Omental fat pad (tissue), 4 donors: ENCODE data around the gene SLC44A2. TPM values are rescaled to one million over a fixed set of nuclear protein-coding genes. Genes with fewer than 3 reads are reported as not detected.
"Not testable (repeated sequence)": the region's sequence is repeated elsewhere in the genome, so short reads cannot be mapped to it uniquely, and the experiment has no call there.

ENCODE experiments used
- ATAC-seq: fragments of 150-250 bp; one replicate; pipeline ENCODE4 v1.9.1; 2016; ENCODE audit warnings: mild to moderate bottlenecking, moderate library complexity; ENCODE audit not compliant: low FRiP score
- DNase-seq: peaks from one replicate; pipeline ENCODE4 v3.0.0-alpha.2; 2019; ENCODE audit warnings: low spot score
- CTCF ChIP-seq, 3 donors: fragments of 450-650 bp; IDR thresholded peaks; one replicate each; pipeline ENCODE4 v1.5.1; 2016 to 2017; ENCODE audit warnings: antibody characterized with exemption in 3 of 3, mild to moderate bottlenecking in 3 of 3, moderate library complexity in 2 of 3
- total RNA-seq, 4 donors: library from RNA; depleted of rRNA; stranded (reverse); fragments of >200 nt; gene quantifications; one replicate each; pipeline ENCODE4 v1.1.0, GENCODE V29; 2016

SLC44A2 gene
- total RNA-seq, 4 donors from 2014 or later = 49.3 to 114 (median 85.0) TPM

GRCh38 chr19:10655457-10656312, 30.3 kb downstream of the SLC44A2 start:
- no peak for TF ChIP-seq CTCF (IDR thresholded peaks at IDR 0.05)
- ATAC-seq (no peak), DNase-seq (no peak)

GRCh38 chr19:10660346-10660745, 35.0 kb downstream of the SLC44A2 start:
- DNase-seq (no peak), ATAC-seq (no peak)
- TF ChIP-seq CTCF (IDR thresholded peaks at IDR 0.05) = no peak

- TF ChIP-seq CTCF (IDR thresholded peaks at IDR 0.05) = no peak
- ATAC-seq (no peak), DNase-seq (no peak)
Measured at GRCh38 chr19:10661946-10662345, 36.6 kb downstream of the SLC44A2 start.

- DNase-seq (no peak), ATAC-seq (peak; percentile 34)
- TF ChIP-seq CTCF (IDR thresholded peaks at IDR 0.05) = no peak
Measured at GRCh38 chr19:10662384-10663251, 37.3 kb downstream of the SLC44A2 start.

GRCh38 chr19:10663252-10663563, 37.9 kb downstream of the SLC44A2 start:
- DNase-seq, ATAC-seq: not testable (repeated sequence)

- TF ChIP-seq CTCF (IDR thresholded peaks at IDR 0.05) = no peak
- ATAC-seq = no peak
- no peak for DNase-seq
Measured at GRCh38 chr19:10667867-10668266, 42.5 kb downstream of the SLC44A2 start.

GRCh38 chr19:10669246-10669645, 43.9 kb downstream of the SLC44A2 start:
- DNase-seq (no peak), ATAC-seq (no peak)
- TF ChIP-seq CTCF (IDR thresholded peaks at IDR 0.05) = no peak
